Endothelial cell of umbilical vein (primary cell): ENCODE measurements around the gene CCDC117. TPM values are rescaled to one million over a fixed set of nuclear protein-coding genes. Genes with fewer than 3 reads are reported as not detected.

Experiments
- Bru-seq: library from RNA; stranded (reverse); fragments of 400-500 nt; gene quantifications from one replicate; lab custom pipeline; 2021; lab: Mats Ljungman, UMichigan
- BruChase-seq, 2 experiments: library from RNA; stranded (reverse); fragments of 400-500 nt; gene quantifications; one replicate each; lab custom pipeline; 2021; lab: Mats Ljungman, UMichigan
- BruUV-seq: library from RNA; stranded (reverse); fragments of 400-500 nt; replicated peaks from 2 replicates; lab custom pipeline; 2021; lab: Mats Ljungman, UMichigan
- CTCF ChIA-PET: fragments of 300-600, 350-600 bp; sonication (Branson Sonifier 250); formaldehyde crosslinking; loops from one replicate; lab custom pipeline; 2021; ENCODE audit warnings: antibody characterized with exemption, inconsistent platforms; lab: Charles Lee
- POLR2A ChIA-PET: fragments of 300-600, 350-600 bp; sonication (Branson Sonifier 250); formaldehyde crosslinking; loops from one replicate; lab custom pipeline; 2021; ENCODE audit warnings: antibody characterized with exemption, inconsistent platforms; lab: Charles Lee
- DNase-seq: peaks from one replicate; pipeline ENCODE4 v3.0.0-alpha.2; 2011; ENCODE audit warnings: low read depth, low spot score
- FAIRE-seq: peaks from 2 replicates; lab custom pipeline; 2011; peaks lifted over from hg19 to GRCh38; lab: Jason Lieb, UNC
- H2AFZ ChIP-seq: 2 replicates; pipeline ENCODE4 v1.6.0; 2012; ENCODE audit warnings: low read depth, low read length, control low read depth, inconsistent platforms
- H3K27ac ChIP-seq: 2 replicates; pipeline ENCODE4 v1.5.1; 2011; ENCODE audit warnings: low read depth, mild to moderate bottlenecking, control low read depth, low read length, moderate library complexity; ENCODE audit not compliant: insufficient read depth
- H3K27me3 ChIP-seq, 2 experiments: 2 replicates each; pipeline versions ENCODE4 v1.6.0 to v1.6.1; 2011; ENCODE audit warnings: low read length in 2 of 2, mixed read lengths in 1 of 2; ENCODE audit not compliant: control insufficient read depth in 2 of 2, insufficient read depth in 2 of 2
- H3K36me3 ChIP-seq, 2 experiments: 2 replicates in 1 of 2; 3 replicates in 1 of 2; pipeline ENCODE4 v1.5.1; 2011; ENCODE audit warnings: low read length in 2 of 2, mild to moderate bottlenecking in 1 of 2, moderate library complexity in 1 of 2; ENCODE audit not compliant: control insufficient read depth in 2 of 2, insufficient read depth in 2 of 2; ENCODE audit errors: extremely low read depth in 1 of 2
- H3K4me1 ChIP-seq: 3 replicates; pipeline ENCODE4 v1.5.1; 2011; ENCODE audit warnings: mild to moderate bottlenecking, low read length; ENCODE audit not compliant: control insufficient read depth, insufficient read depth; ENCODE audit errors: extremely low read depth
- H3K4me2 ChIP-seq: 2 replicates; pipeline ENCODE4 v1.6.1; 2011; ENCODE audit warnings: low read length, control low read depth, mixed read lengths; ENCODE audit not compliant: insufficient read depth
- H3K4me3 ChIP-seq, 3 experiments: fragments of 200-600 bp in 1 of 3; sonication (generic), shearing (Covaris generic) in 1 of 3; replicated peaks in 1 of 3; 2 replicates each; pipeline ENCODE4 v1.5.1; 2011 to 2016; ENCODE audit warnings: control low read depth in 3 of 3, low read length in 3 of 3, mild to moderate bottlenecking in 2 of 3, inconsistent platforms in 1 of 3, low read depth in 1 of 3, moderate library complexity in 1 of 3; ENCODE audit not compliant: insufficient read depth in 1 of 3
- H3K79me2 ChIP-seq: 2 replicates; pipeline ENCODE4 v1.6.0; 2012; ENCODE audit warnings: low read length, inconsistent platforms; ENCODE audit not compliant: control insufficient read depth, insufficient read depth
- H3K9ac ChIP-seq: replicated peaks from 2 replicates; pipeline ENCODE3; 2011; ENCODE audit warnings: low read length, control low read depth; ENCODE audit not compliant: insufficient read depth; ENCODE audit errors: extremely low read depth
- H3K9me1 ChIP-seq: replicated peaks from 3 replicates; pipeline ENCODE4 v1.6.0; 2011; ENCODE audit warnings: mild to moderate bottlenecking, low read length; ENCODE audit not compliant: control insufficient read depth, insufficient read depth; ENCODE audit errors: extremely low read depth
- H3K9me3 ChIP-seq: replicated peaks from 2 replicates; pipeline ENCODE4 v1.5.1; 2012; ENCODE audit warnings: low read length, inconsistent platforms; ENCODE audit not compliant: control insufficient read depth, insufficient read depth
- H4K20me1 ChIP-seq: replicated peaks from 2 replicates; pipeline ENCODE3; 2011; ENCODE audit warnings: mild to moderate bottlenecking, low read length; ENCODE audit not compliant: control insufficient read depth, insufficient read depth; ENCODE audit errors: extremely low read depth
- CTCF ChIP-seq, 2 donors: IDR thresholded peaks; 1 replicate in 1 of 2; 2 replicates in 1 of 2; pipeline ENCODE4 v1.5.1; 2011; ENCODE audit warnings: low read length in 2 of 2, mild to moderate bottlenecking in 2 of 2, moderate library complexity in 2 of 2, control low read depth in 1 of 2, inconsistent platforms in 1 of 2, low read depth in 1 of 2; ENCODE audit not compliant: insufficient read depth in 1 of 2; ENCODE audit errors: extremely low read depth in 1 of 2
- EZH2 ChIP-seq: IDR thresholded peaks from 2 replicates; pipeline ENCODE4 v1.6.1; 2012; ENCODE audit warnings: borderline replicate concordance, low read depth, mild to moderate bottlenecking, moderate library complexity, low read length, inconsistent platforms; ENCODE audit not compliant: severe bottlenecking
- FOS ChIP-seq: IDR thresholded peaks from 2 replicates; pipeline ENCODE4 v1.6.1; 2011; ENCODE audit warnings: mild to moderate bottlenecking, low read length, moderate library complexity, borderline replicate concordance; ENCODE audit not compliant: insufficient read depth
- GATA2 ChIP-seq: IDR thresholded peaks from 2 replicates; pipeline ENCODE4 v1.7.0; 2011; ENCODE audit warnings: low read depth, mild to moderate bottlenecking, moderate library complexity, mixed read lengths, low read length; ENCODE audit not compliant: insufficient read length, insufficient read depth
- JUN ChIP-seq: IDR thresholded peaks from 2 replicates; pipeline ENCODE4 v1.6.1; 2011; ENCODE audit warnings: borderline replicate concordance, low read depth; ENCODE audit not compliant: insufficient read length, insufficient read depth
- MYC ChIP-seq: IDR thresholded peaks from one replicate; pipeline ENCODE4 v1.6.1; 2011; ENCODE audit warnings: mild to moderate bottlenecking, low read depth, low read length
- POLR2A ChIP-seq: IDR thresholded peaks from 2 replicates; pipeline ENCODE4 v1.6.1; 2012; ENCODE audit warnings: low read depth, mild to moderate bottlenecking, control low read depth, low read length
- POLR2AphosphoS5 ChIP-seq: IDR thresholded peaks from 2 replicates; pipeline ENCODE4 v1.6.1; 2012; ENCODE audit warnings: low read depth, mild to moderate bottlenecking, control low read depth, low read length, moderate library complexity; ENCODE audit not compliant: insufficient read depth
- dilution Hi-C: fragments of 300-500 bp; cut with MboI; formaldehyde crosslinking; loops from one replicate; pipeline ENCODE4 v1.15.0; 2019; ENCODE audit warnings: low sequenced_read_pairs; ENCODE audit not compliant: extremely low pct_ligation_motif_present
- intact Hi-C: fragments of 100-400 bp; cut with micrococcal nuclease; formaldehyde crosslinking; loops from one replicate; pipeline ENCODE4 v1.10.0; 2022
- long read RNA-seq: library from polyadenylated mRNA; stranded (forward); transcript quantifications from one replicate; pipeline ENCODE4 v2.0.0, GENCODE V29; 2021
- polyA minus RNA-seq, 3 experiments: library from RNA; depleted of rRNA, polyadenylated mRNA; stranded (reverse); fragments of >200 nt; gene quantifications; 1 replicate in 1 of 3; 2 replicates in 2 of 3; pipeline ENCODE4 v1.2.3, GENCODE V29; 2011
- polyA plus RNA-seq, 4 experiments: library from polyadenylated mRNA; depleted of rRNA in 3 of 4; stranded (reverse) in 3 of 4; unstranded in 1 of 4; fragments of >200 nt; gene quantifications; 2 replicates each; pipeline versions ENCODE4 v1.2.1 to v1.2.3, GENCODE V29; 2011 to 2012; ENCODE audit warnings: missing spikeins in 1 of 4
- total RNA-seq: library from RNA; stranded (reverse); gene quantifications from 2 replicates; pipeline ENCODE4 v1.2.3, GENCODE V29; 2021
- TF ChIP-seq, protein P1 (sequence below): IDR thresholded peaks from 2 replicates; pipeline ENCODE4 v1.6.1; 2011; ENCODE audit not compliant: insufficient read depth, insufficient read length

Gene CCDC117
- 22.8 and 23.3 TPM in 2 replicates for total RNA-seq
- polyA plus RNA-seq = 4.2 and 5.5 TPM in 2 replicates
- 7.4 and 7.6 TPM in 2 replicates for polyA plus RNA-seq (2011; cell fraction: cytosol; rRNA removed)
- polyA plus RNA-seq (2011; cell fraction: nucleus; rRNA removed) = 4.8 and 8.4 TPM in 2 replicates
- polyA plus RNA-seq (2012) = 11.6 and 16.1 TPM in 2 replicates
- polyA minus RNA-seq = 9.0 and 10.3 TPM in 2 replicates
- 17.9 TPM for polyA minus RNA-seq (2011; cell fraction: cytosol; rRNA and poly(A)+ RNA removed)
- 4.3 and 7.1 TPM in 2 replicates for polyA minus RNA-seq (2011; cell fraction: nucleus; rRNA and poly(A)+ RNA removed)
- Bru-seq, nascent RNA = percentile 78 among the genes with signal in this experiment
- percentile 73 among the genes with signal in this experiment for BruChase-seq, experiment 1, labeled RNA remaining after a 6-hour chase
- percentile 90 among the genes with signal in this experiment for BruChase-seq, experiment 2, labeled RNA remaining after a 2-hour chase
- long read RNA-seq, transcript CCDC117-201 (5 exons, 3,985 nt) = major isoform, 57 of 67 reads
- long read RNA-seq, partial matches to known transcripts = 3 of 67 reads
- long read RNA-seq, other reads (novel, unspliced or antisense) = 6 of 67 reads

DNA sequence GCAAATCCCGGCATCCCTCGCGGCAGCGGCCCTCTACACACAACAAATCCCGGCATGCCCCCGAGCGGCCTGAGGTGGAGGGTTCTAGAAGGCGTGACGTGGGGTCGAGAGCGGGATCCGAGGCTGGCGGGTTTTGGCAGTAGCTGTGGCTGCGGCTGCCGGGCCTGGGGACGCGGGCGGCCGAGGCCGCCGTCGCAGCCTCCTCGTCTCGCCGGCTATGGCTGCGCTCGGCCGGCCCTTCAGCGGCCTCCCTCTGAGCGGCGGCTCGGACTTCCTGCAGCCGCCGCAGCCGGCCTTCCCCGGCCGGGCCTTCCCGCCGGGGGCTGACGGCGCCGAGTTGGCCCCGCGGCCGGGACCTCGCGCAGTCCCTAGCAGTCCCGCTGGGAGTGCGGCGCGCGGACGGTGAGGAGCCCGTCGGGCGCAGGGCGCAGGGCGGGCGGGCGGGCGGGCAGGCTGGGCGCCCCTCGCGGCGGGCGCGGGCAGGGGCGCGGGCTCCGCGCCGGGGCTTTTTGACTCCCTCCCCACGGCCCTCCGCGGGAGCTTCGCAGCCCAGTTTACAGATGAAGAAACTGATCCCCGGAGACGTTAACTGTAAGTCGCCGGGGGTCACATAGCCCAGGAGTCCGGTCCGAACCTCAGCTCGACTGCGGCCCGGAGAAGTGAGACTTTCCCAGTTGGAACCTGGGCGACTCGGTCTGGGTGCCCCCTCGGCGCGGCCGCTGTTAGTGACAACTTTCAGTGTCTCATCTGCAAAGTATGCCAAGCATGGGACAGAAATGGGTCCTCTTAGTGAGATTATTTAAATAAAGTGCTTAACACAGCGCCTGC, at the start of gene CCDC117:
Gene CCDC117, plus strand, starts transcription at position 63 of the 828 bp plus-strand sequence. Its CDS starts 155 bp downstream, at position 218.
- TF ChIP-seq JUN = no peak
- no peak for TF ChIP-seq MYC
- TF ChIP-seq, protein P1, sequence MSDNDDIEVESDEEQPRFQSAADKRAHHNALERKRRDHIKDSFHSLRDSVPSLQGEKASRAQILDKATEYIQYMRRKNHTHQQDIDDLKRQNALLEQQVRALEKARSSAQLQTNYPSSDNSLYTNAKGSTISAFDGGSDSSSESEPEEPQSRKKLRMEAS = peak; percentile 38
- peak; percentile 93 for TF ChIP-seq POLR2AphosphoS5
- no peak for TF ChIP-seq FOS
- peak; percentile 93 for TF ChIP-seq POLR2A
- TF ChIP-seq EZH2 = no peak
- peak; percentile 28 to 37 for TF ChIP-seq CTCF (IDR thresholded peaks at IDR 0.05; ENCODE audit: extremely low read depth in 1 of 2, insufficient read depth in 1 of 2, low read depth in 1 of 2, low read length in 2 of 2)
- no peak for TF ChIP-seq GATA2
- CTCF ChIA-PET = interaction anchor here (0.7 to 3.0 kb wide), 10 partner anchors 22 to 172 kb away, joined by 3 to 23 read pairs (median 3); partner anchors contain the start of genes CHEK2, HSCB, TTC28 and XBP1
- BruUV-seq = no TSS peak
- intact Hi-C loops (loop anchor here (1.0 to 2.0 kb wide), 7 partner anchors 23 to 172 kb away; partner anchors contain the start of genes HSCB and TTC28), dilution Hi-C loops (no loop called here)
- no peaks in the 10 kb centered on the region for H3K9me3 ChIP-seq
- peak within 1 kb of the TSS; percentile 31 to 85 (median 51) for H3K4me3 ChIP-seq
- peak within 1 kb of the TSS; percentile 65 for H2AFZ ChIP-seq
- H3K9ac ChIP-seq = peak within 1 kb of the TSS; percentile 90
- no peaks in the 10 kb centered on the region for H4K20me1 ChIP-seq
- peak within 1 kb of the TSS; percentile 79 for H3K27ac ChIP-seq
- H3K9me1 ChIP-seq = no peaks in the 10 kb centered on the region
- POLR2A ChIA-PET = interaction anchor here (0.6 to 1.5 kb wide), 3 partner anchors 14 to 27 kb away, joined by 3 read pairs; no protein-coding TSS in a partner anchor
- peaks cover 40% of the 10 kb centered on the region for H3K79me2 ChIP-seq
- no peaks in the 10 kb centered on the region for H3K27me3 ChIP-seq
- DNase-seq (peak; percentile 94), FAIRE-seq (peak; percentile 90)
- peak within 1 kb of the TSS; percentile 86 for H3K4me2 ChIP-seq
- H3K4me1 ChIP-seq = peaks cover 4% of the 10 kb centered on the region
- no peaks in the 10 kb centered on the region for H3K36me3 ChIP-seq
